ENCODE data around the gene OR6T1. TPM values are rescaled to one million over a fixed set of nuclear protein-coding genes. Genes with fewer than 3 reads are reported as not detected.

OR6T1 gene
- total RNA-seq, 1 donor from 2014 or later = not detected

DNA sequence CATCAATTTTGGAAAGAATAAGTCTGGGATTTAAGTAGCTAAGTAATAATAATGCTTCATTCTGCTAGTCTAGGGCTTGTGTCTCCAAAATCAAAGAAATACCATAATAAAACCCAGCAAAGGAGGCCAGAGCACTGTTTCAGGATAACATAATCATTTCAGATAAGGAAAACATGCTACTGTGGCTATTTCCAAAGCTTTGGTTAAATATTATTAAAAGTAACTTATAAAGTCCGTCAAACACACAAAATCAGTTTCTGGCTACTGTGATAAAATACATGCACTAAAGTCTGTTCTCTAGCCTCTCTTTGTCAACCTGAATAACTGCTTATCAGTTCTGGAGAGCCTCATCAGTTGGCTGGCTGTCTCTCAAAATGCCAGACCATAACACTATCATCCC lies 1.5 kb upstream of the OR6T1 start:
- H3K36me3 ChIP-seq (ENCODE audit: insufficient read depth, low read length) = no peaks in the 10 kb centered on the region
- H3K4me3 Mint-ChIP-seq (ENCODE audit: unreplicated experiment) = no peak overlapping the region
- H3K4me2 ChIP-seq (ENCODE audit: low read length) = no peak overlapping the region
- no peaks in the 10 kb centered on the region for H3K27me3 ChIP-seq (ENCODE audit: insufficient read depth, low read length)
- H3K9me3 ChIP-seq (ENCODE audit: insufficient read depth, low read depth, low read length) = no peaks in the 10 kb centered on the region
- no peaks in the 10 kb centered on the region for H3K4me1 ChIP-seq (ENCODE audit: insufficient read depth, low read length)
- FAIRE-seq = no peak
- no peak for DNase-seq (ENCODE audit: low read depth)
- no peaks in the 10 kb centered on the region for H3K36me3 Mint-ChIP-seq (ENCODE audit: low read depth, unreplicated experiment)
- H4K20me1 ChIP-seq (ENCODE audit: insufficient read depth, low read length) = no peaks in the 10 kb centered on the region
- no peak overlapping the region for H3K27ac Mint-ChIP-seq (ENCODE audit: unreplicated experiment)
- no peak overlapping the region for H2AFZ ChIP-seq (ENCODE audit: low read depth, low read length)
- TF ChIP-seq EZH2 (IDR thresholded peaks at IDR 0.05; ENCODE audit: insufficient read depth, low read length) = no peak
- TF ChIP-seq, protein P1, sequence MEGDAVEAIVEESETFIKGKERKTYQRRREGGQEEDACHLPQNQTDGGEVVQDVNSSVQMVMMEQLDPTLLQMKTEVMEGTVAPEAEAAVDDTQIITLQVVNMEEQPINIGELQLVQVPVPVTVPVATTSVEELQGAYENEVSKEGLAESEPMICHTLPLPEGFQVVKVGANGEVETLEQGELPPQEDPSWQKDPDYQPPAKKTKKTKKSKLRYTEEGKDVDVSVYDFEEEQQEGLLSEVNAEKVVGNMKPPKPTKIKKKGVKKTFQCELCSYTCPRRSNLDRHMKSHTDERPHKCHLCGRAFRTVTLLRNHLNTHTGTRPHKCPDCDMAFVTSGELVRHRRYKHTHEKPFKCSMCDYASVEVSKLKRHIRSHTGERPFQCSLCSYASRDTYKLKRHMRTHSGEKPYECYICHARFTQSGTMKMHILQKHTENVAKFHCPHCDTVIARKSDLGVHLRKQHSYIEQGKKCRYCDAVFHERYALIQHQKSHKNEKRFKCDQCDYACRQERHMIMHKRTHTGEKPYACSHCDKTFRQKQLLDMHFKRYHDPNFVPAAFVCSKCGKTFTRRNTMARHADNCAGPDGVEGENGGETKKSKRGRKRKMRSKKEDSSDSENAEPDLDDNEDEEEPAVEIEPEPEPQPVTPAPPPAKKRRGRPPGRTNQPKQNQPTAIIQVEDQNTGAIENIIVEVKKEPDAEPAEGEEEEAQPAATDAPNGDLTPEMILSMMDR (IDR thresholded peaks at IDR 0.05; ENCODE audit: insufficient read depth, low read depth, low read length) = no peak
- no peak overlapping the region for H3K4me3 ChIP-seq (ENCODE audit: insufficient read depth, low read depth, low read length)
- H3K9ac ChIP-seq (ENCODE audit: low read length) = no peak overlapping the region
- H3K79me2 ChIP-seq (ENCODE audit: insufficient read depth, low read length) = no peaks in the 10 kb centered on the region
- no peaks in the 10 kb centered on the region for H3K4me1 Mint-ChIP-seq (ENCODE audit: low read depth, unreplicated experiment)
- H3K9me3 Mint-ChIP-seq (ENCODE audit: unreplicated experiment) = no peaks in the 10 kb centered on the region
- H3K27me3 Mint-ChIP-seq (ENCODE audit: low read depth, unreplicated experiment) = no peaks in the 10 kb centered on the region
- no peak overlapping the region for H3K27ac ChIP-seq (ENCODE audit: low read depth, low read length)

DNA sequence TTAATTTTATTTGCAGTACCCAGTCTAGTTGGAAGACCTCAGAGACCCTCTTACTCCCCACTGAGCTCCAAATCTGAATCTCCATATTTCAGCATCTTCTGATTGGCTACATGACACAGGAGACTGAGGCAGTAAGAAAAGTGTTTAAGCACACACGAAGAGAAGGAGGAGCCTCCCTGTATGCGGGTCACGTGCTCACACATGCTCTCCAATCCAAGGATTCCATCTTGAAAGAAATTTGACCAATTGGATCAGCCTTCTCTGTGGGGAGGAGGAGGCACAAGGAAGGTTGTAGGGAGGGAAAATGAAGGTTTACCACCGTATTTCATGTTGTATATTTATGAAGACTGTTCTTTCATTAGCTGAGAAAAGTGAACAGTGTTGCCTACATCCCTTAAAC lies 1.2 kb downstream of the OR6T1 start:
- H3K79me2 ChIP-seq (ENCODE audit: insufficient read depth, low read length) = no peaks in the 10 kb centered on the region
- no peak overlapping the region for H3K4me2 ChIP-seq (ENCODE audit: low read length)
- Mint-ChIP-seq H3K27me3 (ENCODE audit: low read depth, unreplicated experiment) (no peaks in the 10 kb centered on the region), H3K4me1 (ENCODE audit: low read depth, unreplicated experiment) (no peaks in the 10 kb centered on the region), H3K9me3 (ENCODE audit: unreplicated experiment) (no peaks in the 10 kb centered on the region), H3K4me3 (ENCODE audit: unreplicated experiment) (no peak overlapping the region), H3K36me3 (ENCODE audit: low read depth, unreplicated experiment) (no peaks in the 10 kb centered on the region), H3K27ac (ENCODE audit: unreplicated experiment) (no peak overlapping the region)
- no peaks in the 10 kb centered on the region for H4K20me1 ChIP-seq (ENCODE audit: insufficient read depth, low read length)
- H3K9me3 ChIP-seq (ENCODE audit: insufficient read depth, low read depth, low read length) = peaks cover 3% of the 10 kb centered on the region
- no peak overlapping the region for H3K4me3 ChIP-seq (ENCODE audit: insufficient read depth, low read depth, low read length)
- H2AFZ ChIP-seq (ENCODE audit: low read depth, low read length) = no peak overlapping the region
- no peak for DNase-seq (ENCODE audit: low read depth)
- no peak overlapping the region for H3K27ac ChIP-seq (ENCODE audit: low read depth, low read length)
- H3K36me3 ChIP-seq (ENCODE audit: insufficient read depth, low read length) = no peaks in the 10 kb centered on the region
- no peaks in the 10 kb centered on the region for H3K4me1 ChIP-seq (ENCODE audit: insufficient read depth, low read length)
- no peak overlapping the region for H3K9ac ChIP-seq (ENCODE audit: low read length)
- no peaks in the 10 kb centered on the region for H3K27me3 ChIP-seq (ENCODE audit: insufficient read depth, low read length)
- TF ChIP-seq, protein P1 (IDR thresholded peaks at IDR 0.05; ENCODE audit: insufficient read depth, low read depth, low read length) = no peak
- no peak for TF ChIP-seq EZH2 (IDR thresholded peaks at IDR 0.05; ENCODE audit: insufficient read depth, low read length)
- FAIRE-seq = no peak

DNA sequence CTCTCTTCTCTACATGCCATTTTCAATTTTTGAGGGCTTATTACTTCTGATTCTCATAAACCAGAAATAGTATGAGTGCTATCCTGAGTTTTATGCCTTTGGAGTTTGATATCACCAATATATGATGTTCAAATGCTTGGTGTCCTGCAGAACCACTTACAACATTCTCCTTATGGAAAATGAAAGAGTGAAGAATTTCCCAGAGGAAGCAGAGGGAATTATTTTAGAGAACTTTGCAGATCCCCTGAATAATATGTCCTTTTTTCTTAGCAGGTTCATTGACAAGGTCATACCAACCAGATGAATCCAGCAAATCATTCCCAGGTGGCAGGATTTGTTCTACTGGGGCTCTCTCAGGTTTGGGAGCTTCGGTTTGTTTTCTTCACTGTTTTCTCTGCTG lies 4.3 kb downstream of the OR6T1 start, which contains the start of gene OR4D5:
TSS of gene OR4D5 (plus strand) at position 301 of the 400 bp plus-strand sequence. CDS start at position 301, 0 bp downstream.
- Mint-ChIP-seq H3K4me1 (ENCODE audit: low read depth, unreplicated experiment) (no peaks in the 10 kb centered on the region), H3K27me3 (ENCODE audit: low read depth, unreplicated experiment) (no peaks in the 10 kb centered on the region), H3K9me3 (ENCODE audit: unreplicated experiment) (no peaks in the 10 kb centered on the region), H3K36me3 (ENCODE audit: low read depth, unreplicated experiment) (no peaks in the 10 kb centered on the region), H3K27ac (ENCODE audit: unreplicated experiment) (no peak within 1 kb of the TSS), H3K4me3 (ENCODE audit: unreplicated experiment) (no peak within 1 kb of the TSS)
- Histone ChIP-seq H3K4me1 (ENCODE audit: insufficient read depth, low read length) (no peaks in the 10 kb centered on the region), H2AFZ (ENCODE audit: low read depth, low read length) (no peak within 1 kb of the TSS), H3K36me3 (ENCODE audit: insufficient read depth, low read length) (no peaks in the 10 kb centered on the region), H3K79me2 (ENCODE audit: insufficient read depth, low read length) (no peaks in the 10 kb centered on the region), H3K27ac (ENCODE audit: low read depth, low read length) (no peak within 1 kb of the TSS), H4K20me1 (ENCODE audit: insufficient read depth, low read length) (no peaks in the 10 kb centered on the region), H3K9ac (ENCODE audit: low read length) (no peak within 1 kb of the TSS), H3K9me3 (ENCODE audit: insufficient read depth, low read depth, low read length) (peaks cover 3% of the 10 kb centered on the region), H3K4me2 (ENCODE audit: low read length) (no peak within 1 kb of the TSS), H3K27me3 (ENCODE audit: insufficient read depth, low read length) (no peaks in the 10 kb centered on the region), H3K4me3 (ENCODE audit: insufficient read depth, low read depth, low read length) (no peak within 1 kb of the TSS)
- DNase-seq (ENCODE audit: low read depth) (no peak), FAIRE-seq (no peak)
- TF ChIP-seq, protein P1 (IDR thresholded peaks at IDR 0.05; ENCODE audit: insufficient read depth, low read depth, low read length) = no peak
- no peak for TF ChIP-seq EZH2 (IDR thresholded peaks at IDR 0.05; ENCODE audit: insufficient read depth, low read length)

Measured in astrocyte (in vitro differentiated cells and primary cell).